SKM-1 treated with dmso at 0.1 percent for 144 hours (cell line): ENCODE results near the gene LRG1.

ENCODE experiments used
- DNase-seq: peaks from one replicate; lab custom pipeline; 2025; ENCODE audit not compliant: unreplicated experiment; lab: John Stamatoyannopoulos, UW

LRG1 gene

DNA sequence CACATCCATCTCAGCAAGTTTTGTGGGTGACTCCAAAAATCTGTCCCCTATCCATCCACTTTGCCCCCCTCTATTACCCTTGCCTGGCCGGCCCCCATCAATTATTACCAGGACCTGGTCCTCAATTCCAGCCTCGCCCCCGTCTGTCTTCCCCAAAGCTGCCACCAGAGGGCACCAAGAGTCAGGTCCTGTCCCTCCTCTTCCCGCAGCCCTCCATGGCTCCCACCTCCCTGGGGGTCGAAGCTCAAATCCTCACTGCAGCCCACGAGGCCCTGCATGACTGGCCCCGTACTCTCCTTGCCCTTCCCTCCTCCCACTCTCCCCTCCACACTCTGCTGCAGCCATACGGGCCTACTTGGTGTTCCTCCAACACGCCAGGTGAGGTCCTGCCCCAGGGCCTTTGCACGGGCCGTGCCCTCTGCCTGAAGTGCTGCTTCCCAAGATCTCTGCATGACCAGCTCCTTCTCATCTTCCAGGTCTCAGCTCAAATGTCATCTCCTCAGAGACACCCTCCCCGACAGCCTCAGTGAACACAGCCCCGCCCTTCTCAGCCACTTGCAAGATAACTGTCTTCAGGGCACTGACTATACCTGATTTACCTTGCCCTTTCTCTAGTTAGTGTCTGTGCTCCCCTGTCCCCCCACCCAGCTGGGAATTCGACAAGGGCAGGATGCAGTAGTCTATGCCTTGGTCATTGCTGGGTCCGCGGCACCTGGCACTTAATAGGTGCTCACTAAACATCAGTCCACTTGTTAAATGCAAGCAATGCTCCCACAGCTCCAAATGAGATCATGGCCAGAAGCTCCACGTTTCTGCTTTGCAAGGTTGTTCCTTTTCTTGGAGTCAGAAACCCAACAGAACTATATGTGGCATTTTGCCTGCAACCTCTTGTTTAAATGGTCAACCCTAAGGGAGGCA is 36.4 kb upstream of the LRG1 start:
- DNase-seq = no peak

DNA sequence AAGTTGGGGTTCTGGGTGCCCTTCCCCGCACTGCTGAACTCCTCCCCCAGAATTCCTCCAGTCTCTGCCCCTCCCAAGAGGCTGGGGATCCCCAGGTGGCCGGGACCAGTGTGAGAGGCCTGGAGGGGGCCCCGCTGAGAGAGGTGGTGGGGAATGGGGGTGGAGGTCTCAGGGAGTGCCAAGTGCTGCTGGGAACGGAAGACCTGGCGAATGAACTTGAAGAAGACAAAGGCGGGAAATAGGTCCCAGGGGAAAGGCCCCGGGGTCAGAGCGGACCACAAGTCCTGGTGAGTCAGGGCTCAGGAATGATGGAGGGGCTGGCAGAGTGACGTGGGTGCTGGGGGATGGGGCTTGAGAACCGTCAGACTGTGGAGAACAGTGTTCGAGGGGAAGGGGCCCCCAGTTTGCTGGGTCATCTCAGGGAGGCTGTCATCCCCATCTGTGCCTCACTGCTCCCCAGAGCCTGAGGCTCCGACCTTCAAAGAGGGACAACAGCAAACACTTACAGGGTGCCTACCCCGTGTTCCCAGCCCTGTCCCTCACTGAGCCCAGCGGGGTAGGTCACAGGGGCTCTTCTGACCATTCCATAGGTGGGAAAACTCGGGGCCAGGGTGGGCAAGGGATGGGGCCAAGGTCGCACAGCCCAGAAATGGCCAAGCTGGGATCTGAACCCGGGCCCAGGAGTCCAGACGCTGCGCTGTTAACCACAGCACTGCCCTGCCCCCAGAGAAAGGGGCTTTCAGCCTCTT is 35.6 kb upstream of the LRG1 start:
- DNase-seq = no peak

DNA sequence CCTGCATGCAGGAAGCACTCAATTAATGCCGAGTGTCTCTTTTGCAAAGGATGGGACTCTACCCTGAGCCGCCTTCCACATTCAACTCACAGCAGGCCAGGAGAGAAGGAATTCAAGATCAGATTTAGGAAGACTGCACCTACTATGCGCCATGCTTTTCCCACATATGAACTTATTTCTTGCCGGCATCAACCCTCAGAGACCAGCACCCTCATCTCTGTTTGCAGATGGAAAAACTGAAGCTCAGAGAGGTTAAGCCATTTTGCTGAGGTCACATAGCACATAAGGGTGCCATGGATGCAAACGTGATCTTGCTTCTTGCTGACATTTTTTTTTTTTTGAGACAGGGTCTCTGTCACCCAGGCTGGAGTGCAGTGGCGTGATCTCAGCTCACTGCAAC is 33.8 kb upstream of the LRG1 start:
- no peak for DNase-seq

DNA sequence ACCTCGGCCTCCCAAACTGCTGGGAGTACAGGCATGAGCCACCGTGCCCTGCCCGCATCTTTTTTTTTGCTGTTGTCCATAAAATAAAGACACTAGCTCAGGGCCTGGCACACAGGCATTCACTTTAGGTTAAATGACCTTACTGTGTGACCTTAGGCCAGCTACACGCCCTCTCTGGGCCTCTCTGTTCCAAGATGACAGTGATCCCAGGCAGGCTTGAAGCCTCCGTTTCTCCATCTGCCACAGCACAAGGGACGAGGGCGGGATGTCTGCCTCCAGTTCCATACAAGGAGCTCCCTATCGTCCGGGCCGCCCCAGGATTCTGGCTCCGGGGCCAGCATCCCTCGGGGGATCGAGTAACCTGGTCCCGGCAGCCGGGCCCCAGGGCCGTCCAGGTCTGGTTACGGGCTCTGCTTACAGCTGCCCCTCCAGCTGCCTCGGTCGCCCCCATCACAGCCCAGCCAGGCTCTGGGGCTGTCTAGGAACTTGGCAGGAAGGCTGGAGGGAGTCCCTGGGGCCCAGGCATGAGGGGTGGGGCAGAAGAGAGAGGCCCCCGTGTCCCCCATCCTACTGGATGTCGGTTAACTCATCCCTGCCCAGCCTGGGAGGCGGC is 31.6 kb upstream of the LRG1 start:
- DNase-seq = no peak

DNA sequence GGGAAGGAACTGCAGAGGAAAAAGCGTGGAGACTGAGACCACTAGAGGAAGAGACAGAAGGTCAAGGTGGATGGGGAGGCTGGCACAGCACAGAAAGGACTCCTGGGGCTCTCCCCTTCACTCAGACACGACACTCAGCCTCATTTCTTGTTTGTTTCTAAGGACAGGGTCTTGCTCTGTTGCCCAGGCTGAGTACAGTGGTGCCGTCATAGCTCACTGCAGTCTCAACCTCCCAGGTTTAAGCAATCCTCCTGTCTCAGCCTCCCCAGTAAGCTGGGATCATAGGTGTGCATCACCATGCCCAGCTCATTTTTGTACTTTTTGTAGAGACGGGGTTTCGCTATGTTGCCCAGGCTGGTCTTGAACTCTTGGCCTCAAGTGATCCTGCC is 31.1 kb upstream of the LRG1 start:
- DNase-seq = no peak

DNA sequence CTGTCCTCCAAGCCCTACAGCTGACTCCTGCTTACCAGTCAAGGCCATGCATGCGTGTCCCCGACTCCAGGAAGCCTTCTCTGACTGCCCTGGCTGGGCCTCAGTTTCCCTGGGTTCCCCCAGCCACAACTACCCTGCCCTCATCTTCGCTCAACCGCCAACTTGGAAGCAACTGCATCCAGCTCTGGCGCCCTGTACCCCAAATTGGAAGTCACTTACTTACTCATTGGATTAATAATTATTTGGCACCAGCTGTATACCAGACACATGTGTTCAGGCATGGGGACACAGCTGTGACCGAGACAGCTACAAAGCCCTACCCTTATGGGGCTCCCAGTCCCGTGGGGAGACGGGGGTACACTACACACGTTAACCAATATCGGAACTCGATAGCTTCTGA is 30.6 kb upstream of the LRG1 start:
- DNase-seq = no peak

DNA sequence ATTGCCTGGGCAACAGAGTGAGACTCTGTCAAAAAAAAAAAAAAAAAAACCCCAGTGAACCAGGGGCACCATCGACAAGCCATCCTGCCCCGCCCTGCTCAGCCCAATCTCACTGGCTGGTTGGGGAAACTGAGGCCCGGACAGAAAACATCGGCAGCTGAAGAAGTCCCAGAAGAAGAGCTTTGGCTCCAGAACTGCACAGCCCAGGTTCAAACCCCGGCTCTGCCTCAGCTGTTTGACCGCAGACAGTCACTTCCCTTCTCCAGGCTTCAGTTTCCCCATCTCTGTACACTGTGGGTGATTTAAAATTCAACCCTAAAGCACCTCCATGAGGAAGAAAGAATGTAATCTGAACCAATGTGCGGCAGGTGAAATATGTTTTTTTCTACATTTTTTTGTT is 29.1 kb upstream of the LRG1 start:
- DNase-seq = peak; percentile 86

DNA sequence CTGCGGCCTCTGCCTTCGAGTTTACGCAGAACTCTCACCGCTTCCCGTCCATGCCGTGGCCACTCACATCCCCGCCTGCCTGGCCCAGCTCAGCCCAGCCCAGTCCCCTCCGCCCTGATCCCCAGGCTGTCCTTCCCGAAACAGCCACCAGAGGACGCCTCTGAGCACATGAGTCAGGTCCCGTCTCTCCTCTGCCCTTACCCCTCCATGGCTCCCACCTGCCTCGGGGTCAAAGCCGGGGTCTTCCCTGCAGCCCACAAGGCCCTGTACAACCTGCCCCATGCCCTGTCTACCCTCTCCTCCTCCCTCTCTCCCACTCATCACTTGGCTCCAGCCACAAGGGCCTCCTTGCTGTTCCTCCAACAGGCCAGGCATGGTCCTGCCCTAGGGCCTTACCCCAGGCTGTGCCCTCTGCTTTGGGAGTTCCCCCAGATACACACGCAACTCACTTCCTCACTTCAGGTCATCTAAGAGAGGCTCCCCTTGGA is 27.8 kb upstream of the LRG1 start:
- peak; percentile 44 for DNase-seq

DNA sequence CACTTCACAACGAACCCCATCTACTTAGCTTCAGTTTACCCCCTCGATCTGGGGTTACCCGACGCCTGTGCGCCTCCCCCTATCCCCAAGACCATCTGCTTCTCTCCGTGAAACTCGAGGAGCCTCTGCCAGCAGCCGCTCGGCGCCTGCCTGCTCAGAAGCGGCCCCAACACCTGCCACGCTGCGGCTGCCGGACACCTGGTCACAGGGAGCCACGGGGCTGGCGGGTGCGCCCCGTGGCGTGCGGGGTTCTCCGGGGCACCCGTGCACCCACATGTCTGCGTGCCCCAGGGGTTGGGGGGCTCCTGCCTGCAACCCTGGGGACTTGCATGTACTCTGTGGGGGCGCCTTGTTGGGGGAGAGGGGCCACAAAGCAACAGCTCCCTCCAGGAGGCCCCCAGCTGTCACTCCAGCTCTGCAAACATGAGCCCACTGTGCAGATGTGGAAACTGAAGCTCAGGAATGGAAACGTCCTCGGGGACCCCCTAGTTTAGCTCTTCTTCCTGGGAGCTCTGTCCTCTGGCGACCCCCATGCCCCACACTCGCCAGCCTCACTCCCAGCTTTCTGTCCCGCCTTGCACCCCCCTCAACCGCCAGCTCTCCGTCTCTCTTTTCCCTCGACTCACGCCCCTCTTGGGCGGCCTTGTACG is 26.7 kb upstream of the LRG1 start:
- no peak for DNase-seq

DNA sequence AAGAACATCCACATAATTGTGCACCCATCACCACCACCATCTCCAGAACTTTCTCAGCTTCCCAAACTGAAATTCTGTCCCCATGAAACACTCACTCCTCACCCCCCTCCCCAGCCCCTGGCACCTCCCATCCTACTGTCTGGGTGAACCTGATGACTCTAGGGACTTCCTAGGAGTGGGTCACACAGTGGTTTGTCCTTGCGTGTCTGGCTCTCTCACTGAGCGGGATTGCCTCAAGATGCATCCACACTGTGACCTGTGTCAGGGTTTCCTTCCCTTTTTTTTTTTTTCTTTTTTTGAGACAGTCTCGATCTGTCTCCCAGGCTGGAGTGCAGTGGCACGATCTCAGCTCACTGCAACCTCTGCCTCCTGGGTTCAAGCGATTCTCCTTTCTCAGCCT is 23.7 kb upstream of the LRG1 start:
- peak; percentile 76 for DNase-seq

DNA sequence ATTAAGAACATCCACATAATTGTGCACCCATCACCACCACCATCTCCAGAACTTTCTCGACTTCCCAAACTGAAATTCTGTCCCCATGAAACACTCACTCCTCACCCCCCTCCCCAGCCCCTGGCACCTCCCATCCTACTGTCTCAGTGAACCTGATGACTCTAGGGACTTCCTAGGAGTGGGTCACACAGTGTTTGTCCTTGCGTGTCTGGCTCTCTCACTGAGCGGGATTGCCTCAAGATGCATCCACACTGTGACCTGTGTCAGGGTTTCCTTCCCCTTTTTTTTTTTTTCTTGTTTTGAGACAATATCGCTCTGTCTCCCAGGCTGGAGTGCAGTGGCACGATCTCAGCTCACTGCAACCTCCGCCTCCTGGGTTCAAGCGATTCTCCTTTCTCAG is 22.2 kb upstream of the LRG1 start:
- peak; percentile 71 for DNase-seq

DNA sequence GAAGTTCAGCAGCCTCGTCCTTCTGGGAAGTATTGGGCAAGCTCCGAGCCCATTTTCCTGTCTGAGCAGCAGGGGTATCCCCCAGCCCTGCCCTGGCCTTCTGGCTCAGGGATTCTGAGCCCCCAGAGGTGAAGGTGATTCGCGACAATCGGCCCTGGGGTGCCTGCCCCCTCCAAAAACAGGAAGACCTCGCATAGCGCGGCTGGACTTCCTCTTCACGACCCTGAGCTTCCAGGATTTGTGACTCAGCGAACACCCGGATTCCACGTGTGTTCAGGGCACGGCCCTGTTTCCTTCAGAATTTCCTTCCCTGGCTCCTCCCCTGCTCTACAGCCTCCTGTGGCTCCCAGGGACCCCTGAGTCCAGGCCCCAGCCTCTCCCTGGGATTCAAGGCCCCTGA is 19.7 kb upstream of the LRG1 start, which contains the start of gene SEMA6B:
Gene SEMA6B, minus strand, starts transcription at position 116 of the 400 bp plus-strand sequence. CDS start 1,227 bp downstream, outside the sequence.
- DNase-seq = no peak

DNA sequence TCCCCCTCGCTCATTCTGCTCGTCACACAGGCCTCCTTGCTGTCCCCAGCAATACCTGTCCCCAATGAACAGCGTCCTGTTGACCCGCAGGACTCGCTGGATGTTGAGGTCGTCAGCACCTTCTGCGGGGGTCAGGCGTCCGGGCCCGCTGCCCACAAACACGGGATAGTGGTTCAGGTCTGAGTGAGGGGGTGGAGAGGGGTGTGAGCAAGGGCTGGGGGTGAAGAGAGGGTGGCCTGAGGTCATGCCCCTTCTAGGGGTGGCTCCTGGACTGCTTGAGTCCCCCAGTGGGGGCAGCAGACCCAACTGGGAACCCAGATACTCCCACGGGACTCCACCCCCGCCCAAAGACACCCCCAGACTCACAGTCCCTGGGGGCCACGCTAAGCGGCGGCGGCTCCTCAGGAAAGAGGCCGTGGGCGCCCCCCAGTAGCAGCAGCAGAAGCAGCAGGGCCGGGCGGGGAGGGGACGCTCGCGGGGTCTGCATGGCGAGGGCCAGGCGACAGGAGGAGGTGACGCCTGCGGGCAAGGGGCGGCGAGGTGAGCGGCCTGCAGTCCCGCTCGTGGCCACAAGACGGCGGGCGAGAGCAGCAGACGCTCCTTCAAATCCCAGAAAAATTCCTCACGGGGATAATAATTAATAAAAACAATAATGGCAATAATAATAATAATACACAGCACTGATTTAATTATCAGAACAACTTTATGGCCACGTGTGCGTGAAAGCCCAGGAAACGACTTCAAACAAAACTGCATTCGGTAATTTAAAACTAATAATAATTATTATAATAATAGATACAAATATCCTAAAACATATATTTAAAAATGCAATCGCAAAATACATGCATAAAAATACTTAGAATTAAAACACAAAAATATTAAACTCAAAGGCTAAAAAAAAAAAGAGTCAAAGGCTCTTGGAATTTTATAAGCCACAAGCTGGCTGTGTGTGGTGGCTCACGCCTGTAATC is 18.4 kb upstream of the LRG1 start:
- DNase-seq = no peak

DNA sequence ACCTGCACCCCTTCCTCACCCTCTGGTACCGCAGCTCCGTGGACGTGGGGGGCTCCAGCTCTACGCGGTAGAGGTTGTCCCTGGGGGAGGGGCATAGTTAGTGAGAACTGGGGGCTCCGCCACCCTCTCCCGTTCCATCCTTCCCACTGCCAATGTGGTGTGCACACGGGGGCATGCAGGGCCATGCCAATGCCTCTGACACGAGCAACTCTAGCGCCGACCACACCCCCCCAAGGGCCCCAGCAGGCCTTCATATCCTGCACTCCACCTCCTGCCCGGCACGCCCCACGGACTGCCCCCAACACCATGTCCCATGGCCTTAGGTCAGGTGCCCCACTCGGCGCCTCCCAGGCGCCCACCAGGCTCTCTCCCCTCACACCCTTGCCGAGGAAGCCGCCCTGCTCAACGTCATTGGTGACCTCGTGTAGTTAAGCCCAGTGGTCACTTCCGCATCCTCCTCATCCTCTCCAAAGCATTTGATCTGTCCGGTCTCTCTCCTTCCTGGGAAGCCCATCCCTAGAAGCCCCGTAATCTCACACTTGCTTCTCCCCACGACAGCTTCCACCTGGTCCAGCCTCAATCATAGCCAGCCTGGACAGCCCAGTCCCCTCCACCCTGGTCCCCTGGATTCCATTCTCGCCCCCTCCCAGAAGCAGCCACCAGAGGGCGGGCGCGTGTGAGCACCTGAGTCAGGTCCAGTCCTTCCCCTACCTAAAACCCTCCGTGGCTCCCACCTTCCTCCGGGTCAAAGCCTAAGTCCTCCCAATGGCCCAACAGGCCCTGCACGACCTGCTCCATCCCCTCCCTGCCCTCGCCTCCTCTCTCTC is 17.5 kb upstream of the LRG1 start:
- DNase-seq = no peak

DNA sequence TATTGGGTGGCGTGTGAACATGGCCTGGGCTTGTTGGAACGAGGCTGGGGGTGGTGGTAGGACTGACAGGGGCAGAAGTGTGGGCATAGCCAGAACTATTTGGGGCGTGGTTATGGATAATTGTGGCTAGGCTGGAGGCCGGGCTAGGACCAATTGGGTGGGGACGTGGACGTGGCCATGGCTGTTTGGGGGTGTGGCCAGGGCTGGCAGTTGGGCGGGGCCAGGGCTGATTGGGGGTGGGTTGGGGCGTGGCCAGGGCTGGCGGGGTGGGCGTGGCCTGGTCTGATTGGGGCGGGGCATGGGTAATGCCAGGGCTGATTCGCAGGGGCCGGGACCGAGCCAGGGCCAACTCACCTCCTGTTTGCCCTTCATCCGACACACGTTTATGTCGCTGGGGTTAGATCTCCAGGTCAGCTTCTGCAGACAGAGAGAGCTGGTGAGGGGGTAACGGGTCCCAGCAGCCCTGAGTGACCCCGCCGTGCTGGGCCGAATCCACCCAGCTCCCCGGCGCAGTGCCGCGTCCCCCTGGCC is 16.8 kb upstream of the LRG1 start:
- DNase-seq = peak; percentile 12

DNA sequence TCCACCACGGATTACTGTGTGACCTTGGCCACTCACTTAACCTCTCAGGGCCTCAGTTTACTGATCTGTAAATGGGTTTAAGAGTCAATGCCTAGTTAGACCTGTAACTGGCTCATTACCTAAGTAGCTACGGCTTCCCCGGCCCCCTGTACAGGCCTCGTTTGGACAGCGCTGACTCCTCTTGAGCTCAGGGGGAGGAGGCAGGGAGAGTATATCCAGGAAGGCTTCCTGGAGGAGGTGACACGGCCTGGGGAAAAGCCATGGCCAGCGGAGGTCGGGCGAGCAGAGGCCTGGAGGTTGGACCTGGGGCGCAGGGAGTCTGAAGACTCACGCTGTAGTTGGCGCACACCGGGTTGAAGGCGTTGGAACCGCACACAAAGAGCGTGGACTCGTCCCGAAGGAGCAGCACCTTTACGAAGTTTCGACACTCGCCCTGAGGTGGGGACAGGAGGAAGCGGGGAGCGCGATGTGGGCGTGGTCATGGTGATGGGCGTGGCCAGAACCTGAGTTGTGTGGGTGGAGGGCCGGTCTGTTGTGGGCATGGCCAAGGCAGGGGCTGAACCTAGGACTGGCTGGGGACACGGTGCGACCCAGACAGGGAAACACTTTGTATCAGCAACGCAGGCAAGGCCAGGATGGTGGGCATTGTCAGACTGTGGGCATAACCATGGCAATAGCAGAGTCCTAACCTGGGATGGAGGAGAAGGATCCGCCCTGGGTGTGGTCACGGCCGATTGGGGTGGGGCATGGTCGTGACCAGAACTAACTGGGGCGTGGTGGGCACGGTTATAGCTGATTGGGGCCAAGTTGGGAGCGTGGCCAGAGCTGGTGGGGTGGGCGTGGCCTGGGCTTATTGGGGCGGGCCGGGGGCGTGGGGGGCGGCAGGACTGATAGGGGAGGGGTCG is 16.1 kb upstream of the LRG1 start:
- DNase-seq = no peak

DNA sequence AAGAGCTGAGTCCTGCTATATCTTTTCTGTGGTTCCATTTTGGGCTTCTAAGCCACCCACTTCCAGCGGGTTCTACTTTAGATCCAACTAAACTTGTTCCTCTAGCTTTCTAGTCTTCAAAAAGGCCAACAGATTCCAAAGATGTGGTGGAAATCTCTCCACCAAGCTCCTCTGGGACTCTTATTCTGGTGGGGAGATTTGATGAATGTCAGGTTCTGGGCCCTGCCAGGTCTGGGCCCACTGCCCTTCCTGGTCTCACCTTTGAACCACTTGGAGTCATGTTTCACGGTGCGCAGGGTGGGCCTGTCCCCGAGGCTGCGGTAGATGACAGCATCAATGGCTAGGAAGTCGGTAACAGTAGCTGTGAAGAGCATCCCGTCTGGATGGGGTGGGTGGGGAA is 14.9 kb upstream of the LRG1 start:
- DNase-seq = no peak

DNA sequence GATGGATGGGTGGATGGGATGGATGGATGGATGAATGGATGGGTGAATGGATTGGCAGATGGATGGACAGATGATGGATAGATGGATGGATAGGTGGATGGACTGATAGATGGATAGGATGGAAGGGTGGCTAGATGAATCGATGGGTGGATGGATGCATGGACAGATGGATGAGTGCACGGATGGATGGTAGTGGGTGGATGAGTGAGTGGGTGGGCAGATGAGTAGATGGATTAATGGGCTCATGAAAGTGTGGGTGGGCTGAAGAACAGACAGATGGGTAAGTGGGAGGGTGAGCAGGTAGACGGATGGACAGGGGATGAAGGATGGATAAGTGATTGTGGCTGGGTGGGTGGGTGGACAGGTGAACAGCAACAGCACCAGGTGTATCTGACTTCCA is 13.9 kb upstream of the LRG1 start:
- no peak for DNase-seq
